ENCODE measurements around the gene ZBED4. TPM values are rescaled to one million over a fixed set of nuclear protein-coding genes. Genes with fewer than 3 reads are reported as not detected.

ZBED4 gene
- total RNA-seq, 1 experiment from 2014 or later, result 23.0 TPM

- H3K56ac ChIP-seq (ENCODE audit: insufficient read length, low read depth, low read length), result no peak overlapping the region
- H2AFZ ChIP-seq (ENCODE audit: low read length), result no peak overlapping the region
- Mint-ChIP-seq H3K4me3 (no peak overlapping the region), H3K27me3 (ENCODE audit: low read depth) (no peaks in the 10 kb centered on the region), H3K4me1 (no peaks in the 10 kb centered on the region), H3K9me3 (peaks cover 7 to 23% of the 10 kb centered on the region in 2 experiments; a peak in 4 of 5 replicates), H3K27ac (no peak overlapping the region; a peak in 1 of 7 replicates), H3K36me3 (ENCODE audit: insufficient read depth in 1 of 3, low read depth in 3 of 3) (peaks cover 34 to 56% (median 49%) of the 10 kb centered on the region in 3 experiments)
- no peak overlapping the region for H3K23ac ChIP-seq (ENCODE audit: insufficient read length, low read depth, low read length)
- H4K5ac ChIP-seq (ENCODE audit: insufficient read length, low read depth, low read length), result no peak overlapping the region
- no peak overlapping the region for H3K18ac ChIP-seq (ENCODE audit: insufficient read length, low read depth, low read length)
- H2BK20ac ChIP-seq (ENCODE audit: low read depth, low read length, poor library complexity, severe bottlenecking), result no peak overlapping the region
- no peak overlapping the region for H2BK5ac ChIP-seq (ENCODE audit: insufficient read length, low read length)
- H2BK12ac ChIP-seq (ENCODE audit: insufficient read length, low read depth, low read length), result no peak overlapping the region
- DNase-seq, result no peak
- no peak overlapping the region for H2BK15ac ChIP-seq (ENCODE audit: low read depth, low read length)
- peaks cover 5% of the 10 kb centered on the region for H4K20me1 ChIP-seq (ENCODE audit: control insufficient read depth, insufficient read depth, insufficient read length)
- H2AK5ac ChIP-seq (ENCODE audit: insufficient read length, low read length), result no peak overlapping the region
- H3T11ph ChIP-seq (ENCODE audit: low read length), result no peak overlapping the region
- H3K9ac ChIP-seq (ENCODE audit: extremely low read depth, insufficient read length, low read length), result no peak overlapping the region
- no peaks in the 10 kb centered on the region for H3K27me3 ChIP-seq (ENCODE audit: insufficient read depth, low read length)
- no peak overlapping the region for H2BK120ac ChIP-seq (ENCODE audit: low read depth, low read length, poor library complexity, severe bottlenecking)
- H3K4ac ChIP-seq (ENCODE audit: low read depth, low read length), result no peak overlapping the region
- TF ChIP-seq, protein P1, sequence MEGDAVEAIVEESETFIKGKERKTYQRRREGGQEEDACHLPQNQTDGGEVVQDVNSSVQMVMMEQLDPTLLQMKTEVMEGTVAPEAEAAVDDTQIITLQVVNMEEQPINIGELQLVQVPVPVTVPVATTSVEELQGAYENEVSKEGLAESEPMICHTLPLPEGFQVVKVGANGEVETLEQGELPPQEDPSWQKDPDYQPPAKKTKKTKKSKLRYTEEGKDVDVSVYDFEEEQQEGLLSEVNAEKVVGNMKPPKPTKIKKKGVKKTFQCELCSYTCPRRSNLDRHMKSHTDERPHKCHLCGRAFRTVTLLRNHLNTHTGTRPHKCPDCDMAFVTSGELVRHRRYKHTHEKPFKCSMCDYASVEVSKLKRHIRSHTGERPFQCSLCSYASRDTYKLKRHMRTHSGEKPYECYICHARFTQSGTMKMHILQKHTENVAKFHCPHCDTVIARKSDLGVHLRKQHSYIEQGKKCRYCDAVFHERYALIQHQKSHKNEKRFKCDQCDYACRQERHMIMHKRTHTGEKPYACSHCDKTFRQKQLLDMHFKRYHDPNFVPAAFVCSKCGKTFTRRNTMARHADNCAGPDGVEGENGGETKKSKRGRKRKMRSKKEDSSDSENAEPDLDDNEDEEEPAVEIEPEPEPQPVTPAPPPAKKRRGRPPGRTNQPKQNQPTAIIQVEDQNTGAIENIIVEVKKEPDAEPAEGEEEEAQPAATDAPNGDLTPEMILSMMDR (conservative IDR thresholded peaks at IDR 0.05), result no peak
- no peaks in the 10 kb centered on the region for H3K23me2 ChIP-seq (ENCODE audit: insufficient read length, low read depth, low read length, poor library complexity, severe bottlenecking)
- no peak overlapping the region for H3K27ac ChIP-seq (ENCODE audit: insufficient read length, low read depth, low read length)
- H3K14ac ChIP-seq (ENCODE audit: insufficient read depth, low read length), result no peak overlapping the region
- no peaks in the 10 kb centered on the region for H3K79me1 ChIP-seq (ENCODE audit: insufficient read depth, low read depth, low read length, poor library complexity, severe bottlenecking)
- no peak overlapping the region for H3K4me2 ChIP-seq (ENCODE audit: insufficient read depth, insufficient read length, low read length)
- H4K91ac ChIP-seq (ENCODE audit: insufficient read length, low read depth, low read length), result no peak overlapping the region
- no CpG with 5 or more reads among the region's 8 CpGs for WGBS (ENCODE audit: extremely low coverage, insufficient read length, low lambda C conversion rate)
- no peaks in the 10 kb centered on the region for H3K4me1 ChIP-seq (ENCODE audit: insufficient read depth, low read length)
- no peak overlapping the region for H4K8ac ChIP-seq (replicated peaks; ENCODE audit: insufficient read length, low read depth, low read length)
- no peaks in the 10 kb centered on the region for H3K9me3 ChIP-seq (ENCODE audit: control insufficient read depth, low read depth, low read length)
- no peaks in the 10 kb centered on the region for H3K79me2 ChIP-seq (ENCODE audit: insufficient read depth, low read length)
Measured at GRCh38 chr22:49897015-49897684, 43.5 kb downstream of the ZBED4 start.

All from H9 (cell line).